Lung (tissue), 12 donors: ENCODE results near the gene SLC38A7. TPM values are rescaled to one million over a fixed set of nuclear protein-coding genes. Genes with fewer than 3 reads are reported as not detected.

Experiments used
- ATAC-seq: fragments of 200-7000 bp; cut with Tn5 transposase; one replicate; pipeline ENCODE4 v1.9.1; 2020; ENCODE audit warnings: moderate number of reproducible peaks; ENCODE audit not compliant: insufficient read depth, low FRiP score
- DNase-seq, 3 donors: peaks; one replicate each; pipeline ENCODE4 v3.0.0-alpha.2; 2013 to 2017
- H3K27ac ChIP-seq, 2 donors: one replicate each; pipeline ENCODE4 v1.5.1; 2013; ENCODE audit warnings: mild to moderate bottlenecking in 2 of 2, moderate library complexity in 2 of 2, control low read depth in 1 of 2, inconsistent platforms in 1 of 2, low read depth in 1 of 2, low read length in 1 of 2
- H3K27me3 ChIP-seq, 3 donors: one replicate each; pipeline ENCODE4 v1.5.1; 2013; ENCODE audit warnings: low read length in 2 of 3; ENCODE audit not compliant: control insufficient read depth in 3 of 3, insufficient read depth in 3 of 3
- H3K36me3 ChIP-seq, 4 donors: one replicate each; pipeline ENCODE4 v1.5.1; 2013; ENCODE audit warnings: low read length in 4 of 4, mild to moderate bottlenecking in 1 of 4, moderate library complexity in 1 of 4; ENCODE audit not compliant: control insufficient read depth in 4 of 4, insufficient read depth in 4 of 4
- H3K4me1 ChIP-seq, 5 donors: one replicate each; pipeline ENCODE4 v1.5.1; 2013; ENCODE audit warnings: low read length in 5 of 5, mild to moderate bottlenecking in 2 of 5, moderate library complexity in 1 of 5; ENCODE audit not compliant: control insufficient read depth in 5 of 5, insufficient read depth in 5 of 5
- H3K4me3 ChIP-seq: one replicate; pipeline ENCODE4 v1.5.1; 2013; ENCODE audit warnings: mild to moderate bottlenecking, control low read depth, moderate library complexity
- H3K9ac ChIP-seq, 2 donors: one replicate each; pipeline ENCODE4 v1.5.1; 2013; ENCODE audit warnings: low read length in 2 of 2, control low read depth in 1 of 2; ENCODE audit not compliant: insufficient read depth in 1 of 2
- H3K9me3 ChIP-seq, 4 donors: one replicate each; pipeline ENCODE4 v1.5.1; 2013; ENCODE audit warnings: low read length in 3 of 4, mild to moderate bottlenecking in 1 of 4, moderate library complexity in 1 of 4; ENCODE audit not compliant: control insufficient read depth in 4 of 4, insufficient read depth in 3 of 4
- CTCF ChIP-seq: IDR thresholded peaks from 2 replicates; pipeline ENCODE4 v1.5.1; 2012; ENCODE audit warnings: mild to moderate bottlenecking; ENCODE audit errors: control extremely low read depth, extremely low read depth
- WGBS, 2 donors: extraction: QIAGEN DNeasy Blood & Tissue Kit; methylation state at CpG; one replicate each; pipeline ENCODE4 v1.1.7; 2013; 5-methylcytosine and 5-hydroxymethylcytosine counted together
- polyA plus RNA-seq, 2 donors: library from polyadenylated mRNA; stranded (reverse); fragments of 200-250 nt; gene quantifications; one replicate each; pipeline ENCODE4 v1.2.1, GENCODE V29; 2013
- total RNA-seq, 2 donors: library from RNA; depleted of rRNA in 1 of 2; stranded (reverse); fragments of >200 nt in 1 of 2; gene quantifications; one replicate each; pipeline ENCODE4 v1.2.1, GENCODE V29; 2014 to 2021
- donor health status: control.
- donor health status: control.
- donor health status: Bipolar disorder and iron deficiency.
- donor health status: healthy.
- donor health status: DM: yes; HTN: yes; CAD: no.

The SLC38A7 gene
- total and polyA plus RNA-seq, 4 donors = 11.3 to 18.2 (median 14.9) TPM

GRCh38 chr16:58716468-58716867 is 31.9 kb upstream of the SLC38A7 start:
- H3K9me3 ChIP-seq = no peaks in the 10 kb centered on the region
- no peaks in the 10 kb centered on the region for H3K4me1 ChIP-seq
- 90 to 91% methylated on average over 8 of the region's 8 CpGs for WGBS, 2 donors
- H3K27me3 ChIP-seq = no peaks in the 10 kb centered on the region
- H3K27ac ChIP-seq = no peak overlapping the region
- peaks cover 16 to 44% (median 31%) of the 10 kb centered on the region in 4 donors for H3K36me3 ChIP-seq
- no peak for TF ChIP-seq CTCF
- DNase-seq (no peak), ATAC-seq (peak; percentile 19)
- no peak overlapping the region for H3K4me3 ChIP-seq
- H3K9ac ChIP-seq = no peak overlapping the region

- WGBS, 2 donors = 96 to 98% methylated on average over 1 of the region's 1 CpG
- DNase-seq (no peak), ATAC-seq (no peak)
- no peak overlapping the region for H3K4me3 ChIP-seq
- no peaks in the 10 kb centered on the region for H3K27me3 ChIP-seq
- H3K36me3 ChIP-seq = peaks cover 12 to 39% (median 26%) of the 10 kb centered on the region in 4 donors
- no peaks in the 10 kb centered on the region for H3K9me3 ChIP-seq
- H3K27ac ChIP-seq = no peak overlapping the region
- no peaks in the 10 kb centered on the region for H3K4me1 ChIP-seq
- H3K9ac ChIP-seq = no peak overlapping the region
- no peak for TF ChIP-seq CTCF
Measured at GRCh38 chr16:58713742-58714141, 29.2 kb upstream of the SLC38A7 start.

GRCh38 chr16:58709333-58709732 is 24.8 kb upstream of the SLC38A7 start:
- Histone ChIP-seq H3K9me3 (peaks cover 0 to 2% (median 0%) of the 10 kb centered on the region in 4 donors), H3K9ac (no peak overlapping the region), H3K4me1 (no peaks in the 10 kb centered on the region), H3K4me3 (no peak overlapping the region), H3K27ac (no peak overlapping the region), H3K36me3 (peaks cover 15 to 38% (median 22%) of the 10 kb centered on the region in 4 donors), H3K27me3 (no peaks in the 10 kb centered on the region)
- 96% methylated on average over 7 of the region's 7 CpGs for WGBS, 2 donors
- no peak for ATAC-seq
- no peak for DNase-seq
- TF ChIP-seq CTCF = no peak

- no peak for ATAC-seq
- no peak overlapping the region for H3K4me3 ChIP-seq
- 48 to 74% methylated on average over 4 of the region's 4 CpGs for WGBS, 2 donors
- no peaks in the 10 kb centered on the region for H3K4me1 ChIP-seq
- no peak overlapping the region for H3K27ac ChIP-seq
- H3K36me3 ChIP-seq = no peaks in the 10 kb centered on the region
- peaks cover 0 to 2% (median 0%) of the 10 kb centered on the region in 4 donors for H3K9me3 ChIP-seq
- no peak for TF ChIP-seq CTCF
- H3K9ac ChIP-seq = no peak overlapping the region
- DNase-seq = no peak
- H3K27me3 ChIP-seq = no peaks in the 10 kb centered on the region
Measured at GRCh38 chr16:58699151-58699550, 14.6 kb upstream of the SLC38A7 start.
